ENCODE data around the gene HS2ST1.
"Not testable (repeated sequence)": the region's sequence is repeated elsewhere in the genome, so short reads cannot be mapped to it uniquely, and the experiment has no call there.

HS2ST1 gene

GRCh38 chr1:86914601-86914997, at the start of gene HS2ST1:
TSS of gene HS2ST1 (plus strand) at chr1:86914635.
- DNase-seq = no peak

GRCh38 chr1:86865973-86866637, 48.3 kb upstream of the HS2ST1 start:
- DNase-seq = no peak

GRCh38 chr1:86866665-86867064, 47.8 kb upstream of the HS2ST1 start:
- no peak for DNase-seq

GRCh38 chr1:86867278-86867677, 47.2 kb upstream of the HS2ST1 start:
- DNase-seq = not testable (repeated sequence)

GRCh38 chr1:86868477-86868876, 46.0 kb upstream of the HS2ST1 start:
- DNase-seq = no peak

GRCh38 chr1:86871001-86871400, 43.4 kb upstream of the HS2ST1 start:
- no peak for DNase-seq

GRCh38 chr1:86872086-86872485, 42.3 kb upstream of the HS2ST1 start:
- DNase-seq = no peak

- DNase-seq = no peak
Observed at GRCh38 chr1:86875722-86876121, 38.7 kb upstream of the HS2ST1 start.

GRCh38 chr1:86887479-86888162, 26.8 kb upstream of the HS2ST1 start:
- DNase-seq = no peak

GRCh38 chr1:86888327-86888726, 26.1 kb upstream of the HS2ST1 start:
- no peak for DNase-seq

- not testable (repeated sequence) for DNase-seq
Observed at GRCh38 chr1:86899401-86899800, 15.0 kb upstream of the HS2ST1 start.

GRCh38 chr1:86905875-86906274, 8.6 kb upstream of the HS2ST1 start:
- no peak for DNase-seq

GRCh38 chr1:86906419-86906818, 8.0 kb upstream of the HS2ST1 start:
- peak; percentile 76 for DNase-seq

GRCh38 chr1:86912281-86912900, 2.0 kb upstream of the HS2ST1 start:
- DNase-seq = no peak

- peak; percentile 58 for DNase-seq
Observed at GRCh38 chr1:86913399-86913895, 988 bp upstream of the HS2ST1 start.

GRCh38 chr1:86913896-86914600, 387 bp upstream of the HS2ST1 start, which contains the start of gene SELENOF:
TSS of gene SELENOF (minus strand) at chr1:86914126. CDS start at chr1:86914111, 15 bp downstream.
- DNase-seq = peak; percentile 100

GRCh38 chr1:86914998-86915736, 732 bp downstream of the HS2ST1 start:
- DNase-seq = peak; percentile 80

- no peak for DNase-seq
Observed at GRCh38 chr1:86915737-86916235, 1.4 kb downstream of the HS2ST1 start.

GRCh38 chr1:86916752-86917151, 2.3 kb downstream of the HS2ST1 start:
- no peak for DNase-seq

GRCh38 chr1:86922445-86922844, 8.0 kb downstream of the HS2ST1 start:
- no peak for DNase-seq

GRCh38 chr1:86924324-86924960, 10.0 kb downstream of the HS2ST1 start:
- DNase-seq = no peak

GRCh38 chr1:86925742-86926141, 11.3 kb downstream of the HS2ST1 start:
- no peak for DNase-seq
